ENCODE measurements around the gene MICAL1.

DNA sequence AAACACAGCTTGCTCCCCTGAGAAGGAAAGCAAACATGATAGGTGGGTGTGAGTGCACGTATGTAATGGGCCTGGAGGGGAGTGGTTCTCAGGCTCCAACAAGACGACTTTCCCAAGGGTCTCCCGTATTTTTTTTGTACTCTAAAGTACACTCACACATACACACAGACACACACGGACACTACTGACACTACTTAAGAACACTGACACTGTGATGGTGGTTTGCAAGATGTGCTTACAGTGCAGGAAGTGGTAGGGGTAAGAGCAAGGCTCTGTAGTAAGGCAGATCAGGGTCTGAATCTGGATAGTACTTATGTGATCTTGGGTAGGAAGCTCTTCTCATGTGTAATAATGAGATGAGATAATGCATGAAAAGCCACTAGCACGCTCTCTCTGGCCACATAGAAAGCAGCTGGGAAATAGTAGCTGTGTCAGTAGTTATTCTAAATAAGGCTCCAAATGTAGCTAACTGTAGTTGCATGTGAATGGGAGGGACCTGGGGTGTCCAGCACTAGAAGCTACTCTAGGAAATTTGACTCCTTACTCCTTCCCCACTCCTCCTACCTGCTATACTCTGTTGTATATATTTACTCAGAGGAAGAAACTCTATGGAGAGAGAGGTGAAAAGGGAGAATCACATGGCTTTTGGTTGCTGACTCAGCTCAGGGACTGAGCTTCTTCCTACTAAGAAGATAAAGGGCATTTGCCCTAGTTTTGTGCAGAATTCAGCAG lies 35.8 kb upstream of the MICAL1 start:
- no peak for TF ChIP-seq EZH2phosphoT487 (IDR thresholded peaks at IDR 0.05; ENCODE audit: low read depth)
- TF ChIP-seq, protein P1, sequence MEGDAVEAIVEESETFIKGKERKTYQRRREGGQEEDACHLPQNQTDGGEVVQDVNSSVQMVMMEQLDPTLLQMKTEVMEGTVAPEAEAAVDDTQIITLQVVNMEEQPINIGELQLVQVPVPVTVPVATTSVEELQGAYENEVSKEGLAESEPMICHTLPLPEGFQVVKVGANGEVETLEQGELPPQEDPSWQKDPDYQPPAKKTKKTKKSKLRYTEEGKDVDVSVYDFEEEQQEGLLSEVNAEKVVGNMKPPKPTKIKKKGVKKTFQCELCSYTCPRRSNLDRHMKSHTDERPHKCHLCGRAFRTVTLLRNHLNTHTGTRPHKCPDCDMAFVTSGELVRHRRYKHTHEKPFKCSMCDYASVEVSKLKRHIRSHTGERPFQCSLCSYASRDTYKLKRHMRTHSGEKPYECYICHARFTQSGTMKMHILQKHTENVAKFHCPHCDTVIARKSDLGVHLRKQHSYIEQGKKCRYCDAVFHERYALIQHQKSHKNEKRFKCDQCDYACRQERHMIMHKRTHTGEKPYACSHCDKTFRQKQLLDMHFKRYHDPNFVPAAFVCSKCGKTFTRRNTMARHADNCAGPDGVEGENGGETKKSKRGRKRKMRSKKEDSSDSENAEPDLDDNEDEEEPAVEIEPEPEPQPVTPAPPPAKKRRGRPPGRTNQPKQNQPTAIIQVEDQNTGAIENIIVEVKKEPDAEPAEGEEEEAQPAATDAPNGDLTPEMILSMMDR (IDR thresholded peaks at IDR 0.05; ENCODE audit: low read depth, low read length), result no peak

Data from OCI-LY3 (cell line).